Right atrium auricular region (tissue), 2 donors: ENCODE results near the gene KCNF1. TPM values are rescaled to one million over a fixed set of nuclear protein-coding genes. Genes with fewer than 3 reads are reported as not detected.
A peak's percentile ranks its signal among the peaks of the same experiment; 100 is the strongest.

Source experiments
- DNase-seq: peaks from one replicate; pipeline ENCODE4 v3.0.0-alpha.2; 2019; ENCODE audit warnings: low spot score
- H3K27ac ChIP-seq, 2 donors: fragments of 200-600 bp; sonication (generic); 1 replicate in 1 of 2; 2 replicates in 1 of 2; pipeline ENCODE4 v1.5.1; 2016 to 2019
- H3K27me3 ChIP-seq, 2 donors: fragments of 200-600 bp; sonication (generic); one replicate each; pipeline versions ENCODE4 v1.5.1 to v1.6.0; 2017 to 2019
- H3K36me3 ChIP-seq: fragments of 200-600 bp; sonication (generic); one replicate; pipeline ENCODE4 v1.5.1; 2016
- H3K4me1 ChIP-seq, 2 donors: fragments of 200-600 bp; sonication (generic); one replicate each; pipeline versions ENCODE4 v1.5.1 to v1.6.0; 2017 to 2019
- H3K4me3 ChIP-seq, 2 donors: fragments of 200-600 bp; sonication (generic); 1 replicate in 1 of 2; 2 replicates in 1 of 2; pipeline ENCODE4 v1.5.1; 2017 to 2019; ENCODE audit warnings: mild to moderate bottlenecking in 1 of 2, moderate library complexity in 1 of 2
- H3K9me3 ChIP-seq, 2 donors: fragments of 200-600 bp; sonication (generic); one replicate each; pipeline ENCODE4 v1.5.1; 2019
- CTCF ChIP-seq, 2 donors: fragments of 200-600 bp; sonication (generic); IDR thresholded peaks; one replicate each; pipeline ENCODE4 v1.5.1; 2019; ENCODE audit warnings: antibody characterized with exemption in 2 of 2
- total RNA-seq, 2 donors: library from RNA; depleted of rRNA; stranded (reverse); fragments of >200 nt; gene quantifications; one replicate each; pipeline ENCODE4 v1.1.0, GENCODE V29; 2016

KCNF1 gene
- total RNA-seq, 2 donors from 2014 or later = 0.30 to 0.94 TPM

- no peak for DNase-seq
Measured at GRCh38 chr2:10906926-10907625, 4.7 kb upstream of the KCNF1 start.

GRCh38 chr2:10908195-10908594 is 3.5 kb upstream of the KCNF1 start:
- H3K9me3 ChIP-seq = no peaks in the 10 kb centered on the region
- H3K4me3 ChIP-seq = no peak overlapping the region
- no peak for DNase-seq
- no peak for TF ChIP-seq CTCF (IDR thresholded peaks at IDR 0.05)
- no peaks in the 10 kb centered on the region for H3K36me3 ChIP-seq
- peaks cover 0 to 10% of the 10 kb centered on the region in 2 donors for H3K4me1 ChIP-seq
- no peaks in the 10 kb centered on the region for H3K27me3 ChIP-seq
- H3K27ac ChIP-seq = no peak overlapping the region

More at GRCh38 chr2:10906926-10907625, 4.7 kb upstream of the KCNF1 start:
- no peak overlapping the region for H3K27ac ChIP-seq
- no peak overlapping the region for H3K4me3 ChIP-seq
- no peaks in the 10 kb centered on the region for H3K27me3 ChIP-seq
- H3K9me3 ChIP-seq = no peaks in the 10 kb centered on the region
- no peaks in the 10 kb centered on the region for H3K36me3 ChIP-seq
- H3K4me1 ChIP-seq = peaks cover 0 to 6% of the 10 kb centered on the region in 2 donors
- TF ChIP-seq CTCF (IDR thresholded peaks at IDR 0.05) = no peak

- H3K4me3 ChIP-seq = no peak overlapping the region
- peaks cover 0 to 10% of the 10 kb centered on the region in 2 donors for H3K4me1 ChIP-seq
- no peaks in the 10 kb centered on the region for H3K9me3 ChIP-seq
- DNase-seq = no peak
- H3K36me3 ChIP-seq = no peaks in the 10 kb centered on the region
- TF ChIP-seq CTCF (IDR thresholded peaks at IDR 0.05) = peak; percentile 42 to 61
- no peaks in the 10 kb centered on the region for H3K27me3 ChIP-seq
- H3K27ac ChIP-seq = no peak overlapping the region
Measured at GRCh38 chr2:10909050-10909995, 2.4 kb upstream of the KCNF1 start.

GRCh38 chr2:10909996-10910341 is 1.8 kb upstream of the KCNF1 start:
- H3K9me3 ChIP-seq = no peaks in the 10 kb centered on the region
- no peaks in the 10 kb centered on the region for H3K27me3 ChIP-seq
- H3K27ac ChIP-seq = no peak overlapping the region
- no peak for DNase-seq
- no peak overlapping the region for H3K4me3 ChIP-seq
- H3K36me3 ChIP-seq = no peaks in the 10 kb centered on the region
- peak in 1 of 2 donors; percentile 1 for TF ChIP-seq CTCF (IDR thresholded peaks at IDR 0.05)
- H3K4me1 ChIP-seq = peaks cover 0 to 10% of the 10 kb centered on the region in 2 donors

GRCh38 chr2:10910625-10911024 is 1.1 kb upstream of the KCNF1 start:
- DNase-seq = no peak
- no peaks in the 10 kb centered on the region for H3K9me3 ChIP-seq
- H3K4me1 ChIP-seq = peaks cover 0 to 10% of the 10 kb centered on the region in 2 donors
- TF ChIP-seq CTCF (IDR thresholded peaks at IDR 0.05) = no peak
- no peak overlapping the region for H3K4me3 ChIP-seq
- H3K27ac ChIP-seq = no peak overlapping the region
- no peaks in the 10 kb centered on the region for H3K27me3 ChIP-seq
- no peaks in the 10 kb centered on the region for H3K36me3 ChIP-seq
